Liver (tissue), 9 donors: ENCODE results near the gene STPG4. TPM values are rescaled to one million over a fixed set of nuclear protein-coding genes. Genes with fewer than 3 reads are reported as not detected.

ENCODE experiments used
- DNase-seq: peaks from one replicate; pipeline ENCODE4 v3.0.0-alpha.2; 2017; ENCODE audit warnings: low spot score
- H3K27ac ChIP-seq, 2 donors: one replicate each; pipeline ENCODE4 v1.7.0; 2013; ENCODE audit warnings: inconsistent platforms in 2 of 2, low read length in 2 of 2, control low read depth in 1 of 2, low read depth in 1 of 2, mild to moderate bottlenecking in 1 of 2
- H3K27me3 ChIP-seq, 4 donors: one replicate each; pipeline versions ENCODE4 v1.6.1 to v1.7.0; 2013; ENCODE audit warnings: low read length in 3 of 4, inconsistent platforms in 1 of 4, mild to moderate bottlenecking in 1 of 4, moderate library complexity in 1 of 4; ENCODE audit not compliant: control insufficient read depth in 4 of 4, insufficient read depth in 4 of 4
- H3K36me3 ChIP-seq, 4 donors: one replicate each; pipeline versions ENCODE4 v1.6.1 to v1.7.0; 2013; ENCODE audit warnings: low read length in 3 of 4, mild to moderate bottlenecking in 3 of 4, low read depth in 1 of 4, moderate library complexity in 1 of 4; ENCODE audit not compliant: control insufficient read depth in 4 of 4, insufficient read depth in 3 of 4
- H3K4me1 ChIP-seq, 4 donors: one replicate each; pipeline versions ENCODE4 v1.6.1 to v1.7.0; 2013; ENCODE audit warnings: low read length in 3 of 4, mild to moderate bottlenecking in 3 of 4, moderate library complexity in 1 of 4; ENCODE audit not compliant: control insufficient read depth in 4 of 4, insufficient read depth in 4 of 4
- H3K4me3 ChIP-seq, 3 donors: one replicate each; pipeline versions ENCODE4 v1.6.1 to v1.7.0; 2013; ENCODE audit warnings: low read length in 3 of 3, control low read depth in 1 of 3, low read depth in 1 of 3, mild to moderate bottlenecking in 1 of 3
- H3K9ac ChIP-seq, 2 donors: one replicate each; pipeline ENCODE4 v1.7.0; 2013; ENCODE audit warnings: low read length in 2 of 2, mild to moderate bottlenecking in 2 of 2, moderate library complexity in 2 of 2, control low read depth in 1 of 2, low read depth in 1 of 2
- H3K9me3 ChIP-seq, 4 donors: one replicate each; pipeline versions ENCODE4 v1.6.1 to v1.7.0; 2013; ENCODE audit warnings: low read length in 3 of 4; ENCODE audit not compliant: control insufficient read depth in 4 of 4
- ATF3 ChIP-seq: IDR thresholded peaks from 2 replicates; pipeline ENCODE4 v1.6.1; 2016; ENCODE audit warnings: antibody characterized with exemption
- CTCF ChIP-seq: fragments of 150-350 bp; IDR thresholded peaks from 2 replicates; pipeline ENCODE4 v1.5.1; 2017; ENCODE audit warnings: improper control_type of control experiment, low read depth, low read length; ENCODE audit not compliant: missing input control
- EGR1 ChIP-seq, 2 donors: IDR thresholded peaks; 2 replicates each; pipeline ENCODE4 v1.6.1; 2016 to 2018; ENCODE audit warnings: antibody characterized with exemption in 2 of 2, low read depth in 2 of 2
- FOXA1 ChIP-seq: IDR thresholded peaks from 2 replicates; pipeline ENCODE4 v1.6.1; 2016; ENCODE audit warnings: antibody characterized with exemption
- FOXA2 ChIP-seq: IDR thresholded peaks from 2 replicates; pipeline ENCODE4 v1.6.1; 2016; ENCODE audit warnings: antibody characterized with exemption
- GABPA ChIP-seq, 2 donors: IDR thresholded peaks in 1 of 2; conservative IDR thresholded peaks in 1 of 2; 2 replicates each; pipeline ENCODE4 v1.6.1; 2016; ENCODE audit warnings: antibody characterized with exemption in 2 of 2, mild to moderate bottlenecking in 1 of 2, moderate library complexity in 1 of 2
- HNF4A ChIP-seq, 2 donors: conservative IDR thresholded peaks; 2 replicates each; pipeline ENCODE4 v1.6.1; 2016; ENCODE audit warnings: antibody characterized with exemption in 2 of 2, mild to moderate bottlenecking in 2 of 2
- HNF4G ChIP-seq: IDR thresholded peaks from 2 replicates; pipeline ENCODE4 v1.6.1; 2016; ENCODE audit warnings: antibody characterized with exemption
- JUND ChIP-seq, 2 donors: IDR thresholded peaks; 2 replicates each; pipeline ENCODE4 v1.6.1; 2016; ENCODE audit warnings: antibody characterized with exemption in 2 of 2
- MAX ChIP-seq: IDR thresholded peaks from 2 replicates; pipeline ENCODE4 v1.6.1; 2016; ENCODE audit warnings: antibody characterized with exemption
- NR2F2 ChIP-seq: IDR thresholded peaks from 2 replicates; pipeline ENCODE4 v1.6.1; 2016; ENCODE audit warnings: antibody characterized with exemption
- RAD21 ChIP-seq, 2 donors: IDR thresholded peaks; 2 replicates each; pipeline ENCODE4 v1.6.1; 2016; ENCODE audit warnings: antibody characterized with exemption in 2 of 2, mild to moderate bottlenecking in 2 of 2
- REST ChIP-seq: IDR thresholded peaks from 2 replicates; pipeline ENCODE4 v1.6.1; 2016; ENCODE audit warnings: antibody characterized with exemption, mild to moderate bottlenecking
- RXRA ChIP-seq, 2 donors: IDR thresholded peaks; 2 replicates each; pipeline ENCODE4 v1.6.1; 2017 to 2018; ENCODE audit warnings: antibody characterized with exemption in 2 of 2, mild to moderate bottlenecking in 1 of 2
- SP1 ChIP-seq: IDR thresholded peaks from 2 replicates; pipeline ENCODE4 v1.6.1; 2018; ENCODE audit warnings: antibody characterized with exemption, mild to moderate bottlenecking
- TAF1 ChIP-seq: conservative IDR thresholded peaks from 2 replicates; pipeline ENCODE4 v1.6.1; 2016; ENCODE audit warnings: antibody characterized with exemption, mild to moderate bottlenecking
- YY1 ChIP-seq: IDR thresholded peaks from 2 replicates; pipeline ENCODE4 v1.6.1; 2016; ENCODE audit warnings: antibody characterized with exemption, mild to moderate bottlenecking
- ZBTB33 ChIP-seq: IDR thresholded peaks from 2 replicates; pipeline ENCODE4 v1.6.1; 2016; ENCODE audit warnings: antibody characterized with exemption
- WGBS: extraction: QIAGEN DNeasy Blood & Tissue Kit; methylation state at CpG from one replicate; pipeline ENCODE4 v1.1.7; 2013; 5-methylcytosine and 5-hydroxymethylcytosine counted together
- polyA plus RNA-seq, 2 donors: library from polyadenylated mRNA; stranded (reverse) in 1 of 2; unstranded in 1 of 2; fragments of 200-250 nt in 1 of 2; fragments of >200 nt in 1 of 2; fragmentation: Nextera tagmentation in 1 of 2; extraction: Ambion mirVana in 1 of 2; gene quantifications; one replicate each; pipeline versions ENCODE4 v1.2.1 to v1.2.3, GENCODE V29; 2013 to 2015
- total RNA-seq, 2 donors: library from RNA; depleted of rRNA; stranded (reverse); fragments of >200 nt; gene quantifications; one replicate each; pipeline ENCODE4 v1.2.3, GENCODE V29; 2014
- donor health status: healthy.
- donor health status: healthy.
- donor health status: healthy.
- donor health status: healthy.
- donor health status: healthy.

Gene STPG4
- total and polyA plus RNA-seq, 4 donors, result 0.25 TPM; not detected in 3

- H3K27ac ChIP-seq, result peak overlapping the region; percentile 81 to 88
- WGBS, result 88% methylated on average over 17 of the region's 17 CpGs
- TF ChIP-seq HNF4G (no peak), MAX (no peak), SP1 (no peak), FOXA2 (no peak), GABPA (IDR thresholded peaks at IDR 0.05 in 1 of 2, conservative IDR thresholded peaks at IDR 0.05 in 1 of 2) (no peak), YY1 (no peak), FOXA1 (no peak), RXRA (IDR thresholded peaks at IDR 0.05) (no peak)
- H3K4me3 ChIP-seq, result no peak overlapping the region
- H3K36me3 ChIP-seq, result no peaks in the 10 kb centered on the region
- H3K9me3 ChIP-seq, result no peaks in the 10 kb centered on the region
- no peak overlapping the region for H3K9ac ChIP-seq
- no peak for DNase-seq
- H3K4me1 ChIP-seq, result peaks cover 4 to 40% (median 22%) of the 10 kb centered on the region in 4 donors
- H3K27me3 ChIP-seq, result no peaks in the 10 kb centered on the region
These were observed 115.1 kb downstream of the STPG4 start for GRCh38 chr2:47039913-47040562.

- peaks cover 9 to 45% (median 28%) of the 10 kb centered on the region in 4 donors for H3K4me1 ChIP-seq
- H3K27ac ChIP-seq, result peak overlapping the region; percentile 81 to 88
- no peak overlapping the region for H3K4me3 ChIP-seq
- H3K9me3 ChIP-seq, result no peaks in the 10 kb centered on the region
- H3K27me3 ChIP-seq, result no peaks in the 10 kb centered on the region
- no peak overlapping the region for H3K9ac ChIP-seq
- DNase-seq, result no peak
- TF ChIP-seq FOXA1 (no peak), RXRA (IDR thresholded peaks at IDR 0.05) (no peak), HNF4A (conservative IDR thresholded peaks at IDR 0.05) (no peak), REST (no peak), FOXA2 (no peak), RAD21 (IDR thresholded peaks at IDR 0.05) (no peak), YY1 (no peak), CTCF (no peak), MAX (no peak), JUND (IDR thresholded peaks at IDR 0.05) (no peak), NR2F2 (no peak), HNF4G (no peak), SP1 (no peak), EGR1 (IDR thresholded peaks at IDR 0.05; ENCODE audit: low read depth in 2 of 2) (no peak), GABPA (IDR thresholded peaks at IDR 0.05 in 1 of 2, conservative IDR thresholded peaks at IDR 0.05 in 1 of 2) (no peak), ZBTB33 (no peak), TAF1 (no peak), ATF3 (no peak)
- WGBS, result 94% methylated on average over 2 of the region's 2 CpGs
- H3K36me3 ChIP-seq, result no peaks in the 10 kb centered on the region
These were observed 115.6 kb downstream of the STPG4 start for GRCh38 chr2:47039489-47039870.
